Esophagus muscularis mucosa (tissue), 3 donors: Measurements from ENCODE around the gene SPOCK1.

Experiments
- EP300 ChIP-seq: sonication (generic); formaldehyde crosslinking; IDR thresholded peaks from one replicate; pipeline ENCODE4 v1.6.1; 2017; ENCODE audit warnings: antibody characterized with exemption
- TF ChIP-seq, protein P1 (sequence below), 3 experiments: fragments of 200-600 bp in 2 of 3; fragments of 450-650 bp in 1 of 3; sonication (generic) in 2 of 3; IDR thresholded peaks; one replicate each; pipeline ENCODE4 v1.5.1; 2017 to 2019; ENCODE audit warnings: antibody characterized with exemption in 3 of 3, mild to moderate bottlenecking in 2 of 3, moderate library complexity in 1 of 3

GRCh38 chr5:137366526-137366925 is 132.6 kb downstream of the SPOCK1 start:
- TF ChIP-seq, protein P1, sequence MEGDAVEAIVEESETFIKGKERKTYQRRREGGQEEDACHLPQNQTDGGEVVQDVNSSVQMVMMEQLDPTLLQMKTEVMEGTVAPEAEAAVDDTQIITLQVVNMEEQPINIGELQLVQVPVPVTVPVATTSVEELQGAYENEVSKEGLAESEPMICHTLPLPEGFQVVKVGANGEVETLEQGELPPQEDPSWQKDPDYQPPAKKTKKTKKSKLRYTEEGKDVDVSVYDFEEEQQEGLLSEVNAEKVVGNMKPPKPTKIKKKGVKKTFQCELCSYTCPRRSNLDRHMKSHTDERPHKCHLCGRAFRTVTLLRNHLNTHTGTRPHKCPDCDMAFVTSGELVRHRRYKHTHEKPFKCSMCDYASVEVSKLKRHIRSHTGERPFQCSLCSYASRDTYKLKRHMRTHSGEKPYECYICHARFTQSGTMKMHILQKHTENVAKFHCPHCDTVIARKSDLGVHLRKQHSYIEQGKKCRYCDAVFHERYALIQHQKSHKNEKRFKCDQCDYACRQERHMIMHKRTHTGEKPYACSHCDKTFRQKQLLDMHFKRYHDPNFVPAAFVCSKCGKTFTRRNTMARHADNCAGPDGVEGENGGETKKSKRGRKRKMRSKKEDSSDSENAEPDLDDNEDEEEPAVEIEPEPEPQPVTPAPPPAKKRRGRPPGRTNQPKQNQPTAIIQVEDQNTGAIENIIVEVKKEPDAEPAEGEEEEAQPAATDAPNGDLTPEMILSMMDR (IDR thresholded peaks at IDR 0.05) = no peak
- TF ChIP-seq EP300 = no peak
